Stimulated activated CD4-positive, alpha-beta T cell treated with anti-CD3 and anti-CD28 coated beads, Interleukin-15, amount 100 ng/mL, for 1 hour (primary cell): Measurements from ENCODE around the gene PPARGC1A.

Experiments used
- DNase-seq, 2 donors: peaks; one replicate each; pipeline ENCODE4 v3.0.0-alpha.2; 2020; ENCODE audit warnings: low read depth in 1 of 2, low spot score in 1 of 2

The PPARGC1A gene

DNA sequence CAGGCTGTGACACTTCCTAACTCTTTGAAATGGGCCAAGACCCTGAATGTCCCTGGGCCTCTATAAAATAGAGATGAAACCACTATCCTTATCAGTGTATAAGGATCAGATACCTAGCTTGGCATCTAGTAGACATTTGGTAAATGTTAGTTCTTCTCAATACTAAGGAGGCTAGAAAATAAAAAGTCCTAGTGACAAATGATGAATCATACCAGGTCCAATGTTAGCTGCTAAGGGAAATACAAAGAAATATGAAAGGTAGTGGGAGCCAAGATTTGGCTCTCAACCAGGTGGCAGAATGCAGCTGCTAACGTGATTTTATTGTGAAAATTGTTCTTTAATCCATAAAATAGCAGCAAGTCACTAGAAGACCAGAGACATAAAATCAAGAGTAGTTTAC lies 19.8 kb upstream of the PPARGC1A start:
- DNase-seq = no peak

DNA sequence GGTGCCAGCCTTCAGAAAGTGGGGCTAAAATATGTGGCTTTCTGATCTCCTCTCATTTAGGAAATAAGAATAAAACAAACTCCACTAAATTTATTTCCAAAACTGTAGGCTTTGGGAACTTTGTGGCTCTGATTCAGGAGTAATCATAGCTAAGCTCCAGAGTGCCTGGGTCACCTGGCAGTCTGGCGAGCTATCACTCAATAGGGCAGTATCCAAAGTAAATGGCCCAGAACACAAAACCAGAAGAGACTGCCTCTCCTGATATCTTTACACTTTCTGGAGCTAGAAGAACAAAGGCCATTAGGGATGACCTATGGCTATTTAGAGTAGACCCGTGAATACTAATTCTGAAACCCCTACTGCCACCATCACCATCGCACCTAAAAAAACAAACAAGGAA lies 17.0 kb upstream of the PPARGC1A start:
- DNase-seq = no peak

DNA sequence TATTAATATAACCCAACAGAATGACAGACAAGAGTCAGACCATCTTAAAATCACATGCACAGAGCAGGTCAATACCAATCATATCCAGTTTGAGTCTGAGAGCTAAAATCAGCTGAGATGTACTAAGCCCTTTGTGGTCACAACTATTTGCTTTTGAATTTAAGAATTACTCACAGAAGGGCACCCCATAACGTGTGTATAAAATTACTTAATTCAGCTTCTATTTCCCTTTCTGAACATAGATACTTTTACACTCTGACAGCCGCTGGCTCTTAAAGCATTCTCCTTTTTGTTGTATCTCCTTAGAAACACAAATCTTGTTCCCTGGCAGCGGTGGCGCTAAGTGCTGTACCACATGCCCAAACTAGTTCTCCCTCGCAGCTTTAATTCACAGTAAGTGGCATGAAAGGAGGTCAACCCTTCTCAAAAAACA lies 14.8 kb upstream of the PPARGC1A start:
- DNase-seq = no peak

DNA sequence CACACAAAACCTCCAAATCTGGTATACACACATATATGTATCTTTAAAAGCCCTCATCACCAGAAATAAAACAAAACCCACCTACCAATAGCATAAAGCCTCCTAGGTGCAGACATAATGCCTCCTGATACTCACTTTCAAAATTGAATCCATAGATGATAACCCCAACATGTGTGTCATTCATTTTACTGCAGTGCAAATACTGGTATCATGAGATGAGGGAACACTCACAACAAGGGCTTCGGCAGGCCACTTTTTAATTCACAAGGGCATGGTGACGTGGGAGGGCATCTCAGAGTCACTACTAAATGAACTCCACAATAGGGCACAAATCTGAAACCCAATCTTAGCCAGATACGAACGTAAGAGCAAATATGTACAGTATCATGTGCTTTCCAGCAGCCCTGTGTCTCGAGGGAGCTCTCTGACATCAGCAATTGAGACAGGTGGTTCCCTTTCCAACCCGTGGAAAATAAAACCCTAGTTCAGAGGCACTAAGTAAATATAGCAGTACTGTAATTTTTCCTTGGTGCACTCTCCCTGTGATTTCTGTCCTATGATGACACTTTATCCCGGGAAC lies 14.1 kb upstream of the PPARGC1A start:
- no peak for DNase-seq

DNA sequence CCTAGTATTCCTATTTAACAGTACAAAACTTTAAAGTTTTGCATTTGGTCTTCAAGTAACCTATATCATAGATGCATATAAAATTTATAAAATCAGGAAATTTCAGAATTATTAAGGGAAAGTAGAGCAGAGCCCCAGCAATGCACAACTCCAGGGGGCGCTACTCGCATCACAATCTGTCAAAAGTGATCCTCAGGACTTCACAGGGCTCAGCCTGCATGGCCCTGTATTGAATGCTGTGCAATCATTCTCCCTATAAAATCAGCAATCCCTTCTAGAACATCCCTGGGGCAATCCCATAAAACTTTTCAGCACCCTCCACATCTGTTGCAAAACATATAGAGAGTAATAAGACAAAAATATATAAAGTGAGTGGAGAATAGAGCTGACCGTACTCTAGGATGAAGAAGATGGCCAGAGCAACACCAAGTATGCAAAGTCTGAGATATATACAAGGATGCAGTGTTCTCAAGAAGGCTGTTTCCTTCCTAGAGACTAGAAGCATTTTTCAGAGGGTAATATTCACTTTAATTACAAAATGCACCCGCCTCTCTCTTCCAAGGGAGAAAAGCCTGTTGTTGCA lies 12.5 kb upstream of the PPARGC1A start:
- DNase-seq = no peak

DNA sequence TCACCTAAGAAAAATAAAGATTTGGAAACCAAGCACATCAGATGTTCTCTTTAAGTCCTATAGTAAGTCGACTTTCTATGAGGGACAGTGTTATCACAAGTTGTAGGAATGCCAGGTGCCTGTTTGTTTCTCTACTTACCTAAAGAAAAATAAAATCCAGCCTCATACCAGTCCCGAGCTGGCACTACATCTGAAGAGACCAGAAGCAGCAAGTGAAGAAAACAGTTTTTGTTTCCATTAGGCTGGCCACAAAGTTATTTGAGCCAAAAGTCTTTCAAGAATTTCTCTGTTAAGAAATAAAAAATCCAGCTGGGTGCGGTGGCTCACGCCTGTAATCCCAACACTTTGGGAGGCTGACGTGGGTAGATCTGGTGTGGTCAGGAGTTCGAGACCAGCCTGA lies 10.8 kb upstream of the PPARGC1A start:
- no peak for DNase-seq

DNA sequence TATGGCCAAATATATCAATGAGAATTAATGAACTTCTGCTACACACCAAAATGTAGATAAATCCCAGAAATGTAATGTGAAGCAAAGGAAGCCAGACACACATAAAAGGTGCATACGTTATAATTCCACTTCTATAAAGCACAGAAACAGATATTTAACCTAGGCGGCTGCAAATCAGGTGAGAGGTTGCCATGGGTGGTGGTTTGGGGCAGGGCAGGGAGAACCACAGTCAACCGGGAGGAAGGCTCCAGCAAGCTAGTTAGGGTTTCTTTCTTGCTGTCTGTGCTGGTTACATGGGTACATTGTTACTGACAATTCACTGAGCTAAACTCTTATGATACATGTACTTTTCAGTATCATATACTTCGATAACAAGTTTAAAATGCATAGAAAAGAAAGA lies 9.7 kb upstream of the PPARGC1A start:
- DNase-seq = no peak

DNA sequence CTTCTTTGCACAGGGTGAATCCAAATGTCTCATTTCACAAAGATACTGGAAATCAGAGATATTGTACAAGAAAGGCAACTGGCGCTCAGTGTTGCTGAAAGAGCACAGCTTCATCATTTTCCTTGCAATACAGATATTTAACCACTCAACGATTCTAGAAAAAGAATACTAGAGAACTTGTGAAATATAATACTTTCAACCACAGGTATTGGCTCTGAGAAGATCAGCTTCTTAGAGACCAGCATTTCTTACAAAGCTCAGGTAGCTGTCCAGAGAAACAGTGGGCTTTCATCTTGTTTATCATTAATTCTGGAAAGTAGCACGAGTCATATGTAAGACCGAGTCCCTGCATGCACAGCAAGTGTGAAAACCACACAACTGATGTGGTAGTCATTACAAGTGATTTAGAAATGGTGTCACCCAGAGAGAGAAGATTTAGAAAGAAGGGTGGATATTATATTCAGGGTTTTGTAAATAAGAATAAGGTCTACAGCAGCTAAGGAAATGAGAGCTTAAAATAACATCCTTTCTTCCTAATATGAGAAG lies 7.8 kb upstream of the PPARGC1A start:
- no peak for DNase-seq

DNA sequence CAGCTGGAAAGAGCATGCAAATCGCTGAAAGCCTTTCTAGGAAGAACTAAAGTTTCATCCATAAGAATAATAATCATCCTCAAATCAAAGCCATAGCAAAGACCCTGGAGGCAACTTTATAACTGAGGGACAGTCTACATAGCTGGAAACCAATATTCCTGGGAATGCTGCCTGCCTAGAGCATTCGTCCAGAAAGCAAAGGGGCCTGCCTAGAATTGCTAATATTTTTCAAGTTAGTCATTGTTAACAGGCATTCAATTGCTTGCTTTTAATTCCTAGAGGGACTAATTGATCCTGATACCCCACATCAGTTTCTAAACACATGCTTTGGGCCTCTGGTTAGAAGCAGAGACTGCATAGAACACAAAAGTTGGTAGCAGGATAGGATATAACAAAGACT lies 4.2 kb upstream of the PPARGC1A start:
- DNase-seq = no peak

DNA sequence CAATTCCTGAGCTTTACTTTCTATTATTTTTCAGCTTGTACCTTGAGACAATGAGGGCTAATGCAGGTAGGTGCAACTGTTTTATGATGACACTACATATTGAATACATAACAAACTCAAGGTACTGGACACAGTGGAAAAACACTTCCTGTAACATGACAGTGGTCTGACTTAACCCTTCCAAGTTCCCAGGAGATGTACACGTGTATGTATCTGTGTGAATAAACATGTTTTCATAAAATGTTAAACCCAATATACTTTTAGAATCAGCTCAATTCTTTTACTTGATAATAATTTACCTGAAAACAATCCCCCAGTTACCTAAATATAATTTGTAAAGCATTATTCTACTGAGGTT lies 1.2 kb upstream of the PPARGC1A start:
- no peak for DNase-seq

DNA sequence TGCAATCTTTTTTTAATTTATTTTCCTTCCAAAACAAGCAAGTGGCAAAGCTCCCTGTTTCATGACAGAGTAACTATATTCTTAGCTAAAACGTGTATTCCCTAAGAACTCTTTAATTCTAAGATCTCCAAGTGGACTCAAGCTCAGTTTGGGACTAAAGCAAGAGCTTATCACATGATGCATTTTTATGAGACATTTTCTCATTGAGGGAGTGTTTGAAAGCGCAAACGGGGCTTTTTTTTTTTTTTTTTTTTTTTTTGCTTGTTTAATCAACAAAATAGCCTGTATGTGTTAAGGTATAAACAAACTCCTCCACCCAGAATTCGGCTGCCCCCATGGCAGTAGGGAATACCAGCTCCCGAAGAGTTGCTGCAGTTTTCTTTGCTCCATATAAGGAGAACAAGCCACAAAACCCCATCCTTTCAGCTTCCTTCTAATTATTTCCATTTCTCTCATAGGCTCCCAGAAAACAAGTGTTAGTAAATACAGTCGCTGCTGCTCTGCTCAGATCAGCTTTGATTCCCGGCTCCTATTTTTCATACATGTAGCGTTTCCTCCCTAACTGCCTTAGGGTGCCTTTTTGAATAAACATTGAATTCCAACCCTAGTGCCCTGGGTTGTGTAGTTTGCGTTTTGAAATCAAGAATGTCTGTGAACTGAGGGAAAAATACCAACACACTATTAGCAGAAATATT lies 669 bp upstream of the PPARGC1A start:
- no peak for DNase-seq

DNA sequence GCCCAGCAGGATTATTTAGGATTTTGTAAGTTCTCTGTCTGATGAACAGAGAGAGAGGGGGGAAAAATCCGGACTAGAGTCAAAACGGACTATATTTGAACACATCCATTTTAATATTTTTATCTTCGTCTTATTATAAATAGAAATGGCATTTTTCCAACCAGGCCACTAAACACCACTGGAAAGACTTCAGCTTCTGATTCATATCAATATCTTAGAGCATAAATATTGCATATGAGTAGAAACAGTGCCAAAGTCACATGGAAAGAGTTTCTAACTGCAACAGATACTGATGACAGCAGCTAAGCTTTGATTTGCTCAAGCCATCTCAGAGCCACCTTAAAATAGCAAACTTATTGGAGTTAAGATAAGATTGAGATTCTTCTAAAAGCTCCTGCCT lies 456 bp downstream of the PPARGC1A start:
- no peak for DNase-seq

DNA sequence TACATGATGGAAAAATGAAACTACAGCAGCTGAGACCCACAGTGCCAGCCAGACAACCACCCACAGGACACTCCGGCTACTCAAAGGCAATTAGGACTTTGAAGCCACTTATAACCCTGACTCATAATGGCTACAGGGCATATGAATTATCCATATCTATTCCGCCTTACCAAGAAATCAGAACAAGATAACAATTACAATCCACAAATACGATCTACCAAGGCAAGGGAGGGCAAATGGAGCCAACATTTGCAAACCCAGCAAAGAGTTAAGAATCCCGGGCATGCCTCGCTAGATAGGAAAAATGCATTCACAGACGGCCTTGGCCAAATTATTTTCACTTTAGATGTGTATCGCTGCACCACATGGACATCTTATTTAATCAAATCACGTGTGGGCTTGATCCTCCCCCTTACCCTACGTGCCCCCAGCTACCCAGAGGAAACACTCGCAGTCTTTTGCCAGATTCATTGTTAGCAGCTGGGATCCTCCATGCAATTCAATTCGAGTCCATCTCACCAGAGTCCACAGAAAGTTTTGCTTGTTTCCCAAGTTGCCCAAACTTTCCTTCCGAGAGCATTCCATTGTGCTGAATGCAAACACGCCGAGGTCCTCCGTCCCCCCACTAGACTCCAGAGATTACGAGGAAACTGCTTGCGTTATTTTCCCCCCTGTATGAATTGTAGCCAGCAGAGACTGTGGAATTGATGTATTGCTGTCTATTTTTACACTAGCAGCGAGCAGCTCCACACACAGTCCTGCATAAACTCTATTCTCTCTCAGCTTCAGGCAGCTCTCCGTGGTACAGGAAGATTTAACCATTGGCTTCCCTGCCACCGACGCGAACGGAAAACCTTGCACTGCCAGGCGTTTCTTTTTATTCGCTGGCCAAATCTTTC lies 1.2 kb downstream of the PPARGC1A start:
- DNase-seq = no peak

DNA sequence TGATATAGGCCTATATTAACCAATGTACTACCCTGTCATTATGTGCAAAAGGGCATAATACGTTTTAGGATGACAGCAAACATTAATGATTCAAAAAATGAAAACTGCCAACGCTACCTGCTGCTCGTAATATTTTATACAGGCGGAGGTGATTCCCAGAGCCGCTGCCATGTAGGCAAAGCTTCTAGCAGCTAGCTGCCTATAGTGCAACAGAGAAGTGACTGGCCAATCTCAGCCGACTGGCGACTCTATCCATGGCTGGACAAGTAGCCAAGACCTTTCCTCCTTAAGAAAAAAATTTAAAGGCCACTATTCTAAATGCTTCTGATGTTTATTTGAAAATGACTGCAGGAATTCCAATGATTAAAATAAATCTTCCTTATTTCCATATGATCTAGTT lies 1.9 kb downstream of the PPARGC1A start:
- no peak for DNase-seq

DNA sequence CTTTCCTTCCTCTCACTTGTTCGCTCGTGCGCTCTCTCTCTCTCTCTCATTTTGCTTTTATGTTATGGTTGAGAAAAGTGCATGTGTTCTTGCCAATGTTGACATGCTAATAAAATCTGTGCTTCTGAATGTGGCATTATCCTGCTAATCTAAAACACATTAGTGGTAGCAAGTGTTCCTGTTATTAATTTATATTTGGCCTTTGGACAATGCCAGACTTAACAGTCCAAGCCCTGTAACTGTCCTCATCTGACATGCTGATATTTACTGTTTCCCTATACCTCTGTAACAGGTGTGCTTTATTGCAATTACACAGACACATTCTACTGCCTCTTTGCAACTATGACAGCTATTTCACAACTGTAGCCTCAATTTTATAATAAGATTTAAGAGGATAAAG lies 2.7 kb downstream of the PPARGC1A start:
- no peak for DNase-seq

DNA sequence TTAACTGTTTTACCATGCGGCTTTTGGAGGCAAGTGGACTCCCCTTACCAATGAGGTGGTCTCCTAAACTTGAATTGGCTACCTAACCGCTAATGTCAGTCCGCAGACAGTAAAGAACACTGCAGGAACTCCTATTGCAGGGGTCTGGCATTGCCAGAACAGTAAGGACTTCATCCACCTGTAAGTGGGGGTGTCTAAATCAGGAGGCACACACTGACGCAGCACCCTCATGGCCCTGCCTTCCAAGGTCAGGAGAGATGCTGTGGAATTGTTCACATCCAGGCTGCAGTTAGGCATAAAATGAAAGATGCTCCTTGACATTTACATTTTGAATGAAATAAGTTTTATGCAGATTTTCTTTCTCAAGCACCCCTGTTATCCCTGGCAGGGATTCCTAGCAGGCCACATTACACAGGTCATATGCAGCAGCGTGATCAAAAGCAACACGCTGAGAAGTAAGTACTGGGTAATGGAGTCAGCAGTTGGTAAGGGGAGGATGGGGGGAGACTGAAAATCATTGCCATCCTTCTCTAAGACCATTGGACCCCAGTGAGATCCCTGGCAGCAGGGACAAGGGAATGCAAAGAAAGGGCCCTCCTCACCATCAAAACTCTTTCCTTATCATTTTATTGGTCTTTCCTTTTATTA lies 3.8 kb downstream of the PPARGC1A start:
- no peak for DNase-seq

DNA sequence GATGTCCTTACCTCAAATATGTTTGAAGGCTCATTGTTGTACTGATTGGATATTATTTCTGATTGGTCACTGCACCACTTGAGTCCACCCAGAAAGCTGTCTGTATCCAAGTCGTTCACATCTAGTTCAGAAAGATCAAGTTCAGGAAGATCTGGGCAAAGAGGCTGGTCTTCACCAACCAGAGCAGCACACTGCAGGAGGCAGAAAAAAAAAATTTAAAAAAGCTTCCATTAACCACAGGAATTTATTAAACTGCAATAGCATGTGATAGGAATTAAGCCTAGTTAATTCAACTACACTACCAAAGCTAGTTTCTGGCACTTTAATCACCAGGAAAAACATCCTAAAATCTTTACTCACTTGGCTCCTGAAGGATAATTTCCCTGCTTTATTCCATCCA lies 5.1 kb downstream of the PPARGC1A start:
- DNase-seq = no peak

DNA sequence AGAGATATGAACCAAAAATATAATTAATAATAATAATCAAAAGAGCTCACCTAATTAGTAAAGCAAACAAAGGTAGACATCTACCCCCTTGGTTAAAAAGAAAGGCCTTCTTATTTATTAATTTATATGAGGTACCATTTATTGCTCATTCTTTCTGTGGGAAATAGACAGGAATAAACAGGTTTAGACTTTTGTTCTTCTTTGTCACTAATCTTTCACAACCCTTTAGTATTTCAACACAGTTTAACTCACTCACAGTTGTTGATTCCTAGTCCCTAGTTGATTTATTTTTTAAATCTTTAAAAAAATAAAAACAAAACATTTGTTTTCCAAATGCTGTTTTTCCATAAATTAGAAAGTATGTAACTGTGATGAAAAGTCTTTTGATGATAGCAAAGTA lies 5.6 kb downstream of the PPARGC1A start:
- no peak for DNase-seq

DNA sequence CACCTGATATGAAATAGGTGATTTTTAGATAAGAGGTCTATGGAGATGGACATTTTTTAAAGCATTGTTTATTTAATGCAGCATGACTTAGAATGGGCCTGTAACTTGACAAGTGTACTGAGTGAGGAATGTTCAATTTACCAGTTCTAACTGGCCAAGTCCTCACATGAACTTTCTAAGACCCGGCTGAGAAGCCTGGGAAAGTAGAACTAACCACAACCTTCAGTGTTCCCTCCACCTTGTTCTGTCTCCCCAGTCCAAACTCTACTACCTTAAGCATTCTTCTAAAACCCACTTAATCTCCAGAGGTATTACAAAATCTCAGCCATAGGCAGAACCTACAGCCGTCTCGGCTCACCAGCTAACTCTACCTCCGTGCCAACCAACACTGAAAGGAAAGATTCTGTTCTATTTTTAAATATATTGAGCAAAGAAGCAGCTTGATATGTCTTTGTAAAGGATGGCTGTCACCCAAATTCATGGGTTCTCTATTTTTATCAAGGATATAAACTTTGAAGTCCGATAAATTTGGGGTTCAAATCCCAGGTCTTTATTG lies 6.8 kb downstream of the PPARGC1A start:
- DNase-seq = no peak

DNA sequence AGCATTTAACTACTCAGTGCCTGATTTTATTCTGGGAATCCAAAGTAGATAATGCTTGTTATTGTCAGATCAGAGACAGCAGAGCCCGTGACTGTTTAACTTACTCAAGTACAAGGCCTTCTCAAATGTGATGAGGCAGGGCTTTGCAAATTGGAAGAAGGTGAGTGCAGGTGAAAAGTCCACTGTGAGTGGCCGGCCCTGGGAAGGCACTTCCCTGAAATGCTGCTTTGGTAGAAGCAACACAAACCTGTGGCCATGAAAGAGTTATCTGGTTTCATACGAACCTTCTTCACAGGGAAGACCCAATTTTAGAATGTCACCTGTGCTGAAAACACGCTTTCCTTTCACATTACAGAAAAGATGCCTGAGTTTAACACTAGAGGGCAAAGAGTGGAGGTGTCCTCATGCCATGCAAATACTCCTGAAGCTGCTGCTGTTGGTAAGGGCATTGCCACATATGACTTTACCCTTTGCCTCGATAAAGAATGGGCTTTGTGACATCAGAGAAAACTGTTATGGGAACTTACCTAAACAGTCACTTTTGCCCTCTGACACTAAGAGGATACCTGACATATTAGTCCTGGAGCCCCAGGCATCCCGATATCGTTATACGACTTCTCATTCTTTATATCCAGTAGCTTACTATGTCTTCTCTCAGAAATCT lies 8.0 kb downstream of the PPARGC1A start:
- no peak for DNase-seq
